ENCODE measurements around the gene TPO.

- TF ChIP-seq CTCF (IDR thresholded peaks at IDR 0.05; ENCODE audit: low read depth, low read length, missing input control) (no peak), ZBTB33 (IDR thresholded peaks at IDR 0.05) (no peak), GABPA (IDR thresholded peaks at IDR 0.05 in 1 of 2, conservative IDR thresholded peaks at IDR 0.05 in 1 of 2) (no peak), REST (IDR thresholded peaks at IDR 0.05) (no peak), JUND (IDR thresholded peaks at IDR 0.05) (no peak), RAD21 (IDR thresholded peaks at IDR 0.05) (no peak), TAF1 (conservative IDR thresholded peaks at IDR 0.05) (no peak), MAX (IDR thresholded peaks at IDR 0.05) (no peak), RXRA (IDR thresholded peaks at IDR 0.05) (no peak), YY1 (IDR thresholded peaks at IDR 0.05) (no peak), FOXA1 (IDR thresholded peaks at IDR 0.05) (no peak), NR2F2 (IDR thresholded peaks at IDR 0.05) (no peak), EGR1 (IDR thresholded peaks at IDR 0.05; ENCODE audit: low read depth in 2 of 2) (no peak), ATF3 (IDR thresholded peaks at IDR 0.05) (no peak)
Observed at GRCh38 chr2:1393321-1393720, 19.9 kb upstream of the TPO start.

Data from liver (tissue), 3 donors.